Melanocyte of skin (primary cell): ENCODE data around the gene HLA-DOA. TPM values are rescaled to one million over a fixed set of nuclear protein-coding genes. Genes with fewer than 3 reads are reported as not detected.

Experiments used
- total RNA-seq, 2 donors: library from RNA; depleted of rRNA; stranded (reverse); fragments of >200 nt; gene quantifications; 2 replicates each; pipeline ENCODE4 v1.2.3, GENCODE V29; 2012

Gene HLA-DOA
- total RNA-seq = 1 to 10 TPM in 1 of 2 donors, under 1 TPM in 1; under 0.01 to 1.7 TPM

GRCh38 chr6:33008944-33009861 lies at the start of gene HLA-DOA:
Gene HLA-DOA (minus strand): TSS chr6:33009591.

GRCh38 chr6:32968093-32968866 lies 41.1 kb downstream of the HLA-DOA start, which contains the start of gene BRD2:
Gene BRD2 (plus strand): TSS chr6:32968594. CDS start chr6:32972899, 4,305 bp downstream.

Other genes with a start within 250 kb of the HLA-DOA start
- gene HLA-DQB2, start 246.1 kb downstream of the HLA-DOA start, total RNA-seq = not detected
- under 1 TPM; 0.34 to 1.00 TPM for gene HLA-DOB, start 192.6 kb downstream of the HLA-DOA start, total RNA-seq
- 100 to 1,000 TPM; 109 to 420 TPM for gene TAP2, start 170.9 kb downstream of the HLA-DOA start, total RNA-seq
- gene PSMB8, start 165.5 kb downstream of the HLA-DOA start, total RNA-seq = 100 to 1,000 TPM; 172 to 207 TPM
- 100 to 1,000 TPM; 391 to 542 TPM for gene TAP1, start 155.9 kb downstream of the HLA-DOA start, total RNA-seq
- 100 to 1,000 TPM; 114 to 151 TPM for gene PSMB9, start 155.4 kb downstream of the HLA-DOA start, total RNA-seq
- 1 to 10 TPM; 4.5 to 9.7 TPM for gene HLA-DMB, start 68.6 kb downstream of the HLA-DOA start, total RNA-seq
- gene HLA-DMA, start 56.5 kb downstream of the HLA-DOA start, total RNA-seq = 10 to 100 TPM in 1 of 2 donors, 1 to 10 TPM in 1; 7.2 to 30.6 TPM
- gene BRD2, start 41.0 kb downstream of the HLA-DOA start, total RNA-seq = 100 to 1,000 TPM; 101 to 120 TPM
- gene HLA-DPA1, start 64.1 kb upstream of the HLA-DOA start, total RNA-seq = 10 to 100 TPM; 39.2 to 42.0 TPM
- 1 to 10 TPM; 7.2 to 9.7 TPM for gene HLA-DPB1, start 66.4 kb upstream of the HLA-DOA start, total RNA-seq
- under 1 TPM in 1 of 2 donors, not detected in 1; 0.34 TPM for gene COL11A2, start 182.9 kb upstream of the HLA-DOA start, total RNA-seq
- 10 to 100 TPM in 1 of 2 donors, 1 to 10 TPM in 1; 8.7 to 13.8 TPM for gene RXRB, start 191.1 kb upstream of the HLA-DOA start, total RNA-seq
- 10 to 100 TPM; 45.4 to 58.3 TPM for gene SLC39A7, start 191.3 kb upstream of the HLA-DOA start, total RNA-seq
- 1 to 10 TPM; 4.3 to 6.5 TPM for gene HSD17B8, start 195.1 kb upstream of the HLA-DOA start, total RNA-seq
- gene RING1, start 198.9 kb upstream of the HLA-DOA start, total RNA-seq = 10 to 100 TPM; 23.6 to 25.8 TPM